Large intestine (tissue), 3 donors: Measurements from ENCODE around the gene SRMS. TPM values are rescaled to one million over a fixed set of nuclear protein-coding genes. Genes with fewer than 3 reads are reported as not detected.

ENCODE experiments used
- DNase-seq, 2 donors: peaks; one replicate each; pipeline versions ENCODE4 v3.0.0 to v3.0.0-alpha.2; 2013
- H3K27ac ChIP-seq: one replicate; pipeline ENCODE4 v1.5.1; 2013; ENCODE audit warnings: low read length
- H3K27me3 ChIP-seq: 2 replicates; pipeline ENCODE4 v1.6.1; 2013; ENCODE audit warnings: low read length; ENCODE audit not compliant: control insufficient read depth, insufficient read depth
- H3K36me3 ChIP-seq: 2 replicates; pipeline ENCODE4 v1.6.1; 2013; ENCODE audit warnings: low read length; ENCODE audit not compliant: control insufficient read depth, insufficient read depth
- H3K4me1 ChIP-seq: one replicate; pipeline ENCODE4 v1.6.1; 2013; ENCODE audit warnings: low read length; ENCODE audit not compliant: control insufficient read depth, insufficient read depth
- H3K4me3 ChIP-seq: one replicate; pipeline ENCODE4 v1.5.1; 2013; ENCODE audit warnings: low read length
- H3K9me3 ChIP-seq: one replicate; pipeline ENCODE4 v1.6.1; 2013; ENCODE audit warnings: mild to moderate bottlenecking, low read depth, low read length, moderate library complexity; ENCODE audit not compliant: control insufficient read depth
- WGBS: methylation state at CpG from one replicate; pipeline ENCODE4 v1.1.5; 2013; ENCODE audit warnings: low lambda C conversion rate; ENCODE audit not compliant: insufficient coverage; 5-methylcytosine and 5-hydroxymethylcytosine counted together
- polyA plus RNA-seq: library from polyadenylated mRNA; unstranded; fragments of 120-200 nt; gene quantifications from one replicate; pipeline ENCODE4 v1.2.1, GENCODE V29; 2013

The SRMS gene
- polyA plus RNA-seq, 1 donor = 0.16 TPM

DNA sequence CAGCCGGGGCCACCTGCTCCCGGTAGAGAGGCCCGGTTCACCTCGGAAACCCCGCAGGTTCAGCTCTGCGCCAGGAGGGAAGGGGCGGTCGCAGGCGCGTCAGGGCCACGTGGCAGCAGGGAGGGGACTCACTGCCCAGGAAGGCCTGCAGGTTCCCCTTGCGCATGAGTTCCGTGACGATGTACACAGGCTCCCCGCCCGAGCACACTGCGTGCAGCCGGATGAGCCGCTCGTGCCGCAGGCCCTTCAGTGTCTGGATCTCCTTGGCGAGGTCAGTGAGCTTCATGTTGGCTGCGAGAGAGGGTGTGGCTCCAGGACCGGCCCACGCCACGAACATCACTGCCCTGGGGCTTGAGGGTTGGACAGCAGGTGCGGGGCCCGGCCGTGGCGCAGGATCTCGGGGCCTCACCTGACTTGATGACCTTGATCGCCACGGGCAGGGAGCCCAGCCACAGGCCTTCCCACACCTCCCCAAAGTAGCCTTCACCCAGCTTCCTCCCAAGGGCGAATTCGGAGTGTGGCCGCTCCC is 5.5 kb downstream of the SRMS start:
- no CpG with 5 or more reads among the region's 36 CpGs for WGBS
- H3K4me1 ChIP-seq = peaks cover 27% of the 10 kb centered on the region

DNA sequence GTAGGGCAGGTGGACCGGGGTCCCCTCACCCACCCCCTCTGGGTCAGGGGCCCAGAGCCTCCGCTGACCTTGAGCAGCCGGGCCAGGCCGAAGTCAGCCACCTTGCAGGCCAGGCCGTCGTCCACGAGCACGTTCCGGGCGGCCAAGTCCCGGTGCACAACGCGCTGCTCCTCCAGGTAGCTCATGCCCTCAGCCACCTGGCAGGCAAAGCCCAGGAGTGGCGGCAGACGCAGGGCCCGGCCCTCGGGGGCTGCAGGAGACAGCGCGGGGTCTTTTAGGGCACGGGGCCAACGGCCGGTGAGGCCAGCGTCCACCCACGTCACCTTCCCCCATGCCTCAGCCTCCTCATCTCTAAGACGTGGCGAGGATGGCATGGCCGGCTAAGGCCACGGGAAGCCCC is 6.2 kb downstream of the SRMS start:
- Histone ChIP-seq H3K4me3 (no peak overlapping the region), H3K9me3 (peaks cover 6% of the 10 kb centered on the region), H3K36me3 (no peaks in the 10 kb centered on the region), H3K4me1 (peaks cover 29% of the 10 kb centered on the region), H3K27ac (no peak overlapping the region), H3K27me3 (peaks cover 7% of the 10 kb centered on the region)
- DNase-seq = no peak
- WGBS = no CpG with 5 or more reads among the region's 28 CpGs

More for the DNA sequence above, 5.5 kb downstream of the SRMS start:
- no peak overlapping the region for H3K27ac ChIP-seq
- H3K4me3 ChIP-seq = no peak overlapping the region
- H3K36me3 ChIP-seq = no peaks in the 10 kb centered on the region
- H3K9me3 ChIP-seq = peaks cover 4% of the 10 kb centered on the region
- peaks cover 13% of the 10 kb centered on the region for H3K27me3 ChIP-seq
- DNase-seq = no peak

DNA sequence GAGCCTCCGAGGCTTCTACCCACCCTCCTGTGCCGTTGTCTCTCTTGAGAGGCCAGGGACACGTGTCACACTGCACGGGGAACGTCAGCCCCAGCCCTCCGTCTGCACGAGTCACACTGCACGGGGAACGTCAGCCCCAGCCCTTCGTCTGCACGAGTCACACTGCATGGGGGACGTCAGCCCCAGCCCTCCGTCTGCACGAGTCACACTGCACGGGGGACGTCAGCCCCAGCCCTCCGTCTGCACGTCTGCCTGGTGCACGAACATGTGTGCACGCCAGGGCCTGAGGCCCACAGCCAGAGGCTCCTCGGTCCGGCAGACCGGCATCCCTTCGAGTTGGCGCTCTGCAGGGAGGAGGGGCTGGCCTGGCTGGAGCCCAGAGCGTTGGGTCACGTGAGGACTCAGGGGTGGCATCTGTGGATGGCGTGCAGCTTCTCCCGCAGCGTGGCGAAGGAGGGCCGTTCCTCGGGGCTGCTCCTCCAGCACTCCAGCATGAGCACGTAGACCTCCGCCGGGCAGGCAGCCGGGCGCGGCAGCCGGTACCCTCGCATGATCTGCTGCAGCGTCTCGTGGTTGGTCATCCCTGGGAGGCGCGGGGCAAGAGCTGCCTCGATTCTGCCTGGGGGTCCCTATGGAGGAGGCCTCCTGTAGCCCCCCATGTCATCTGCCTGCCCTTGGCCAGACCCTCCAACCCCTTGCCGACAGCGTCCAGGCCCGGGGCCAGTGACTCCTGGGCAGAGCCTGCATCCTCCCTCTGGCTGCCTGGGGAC is 6.9 kb downstream of the SRMS start:
- H3K27ac ChIP-seq = no peak overlapping the region
- H3K36me3 ChIP-seq = no peaks in the 10 kb centered on the region
- no peak overlapping the region for H3K4me3 ChIP-seq
- DNase-seq = no peak
- H3K4me1 ChIP-seq = peaks cover 31% of the 10 kb centered on the region
- H3K9me3 ChIP-seq = peaks cover 6% of the 10 kb centered on the region
- no CpG with 5 or more reads among the region's 49 CpGs for WGBS
- H3K27me3 ChIP-seq = peaks cover 2% of the 10 kb centered on the region

DNA sequence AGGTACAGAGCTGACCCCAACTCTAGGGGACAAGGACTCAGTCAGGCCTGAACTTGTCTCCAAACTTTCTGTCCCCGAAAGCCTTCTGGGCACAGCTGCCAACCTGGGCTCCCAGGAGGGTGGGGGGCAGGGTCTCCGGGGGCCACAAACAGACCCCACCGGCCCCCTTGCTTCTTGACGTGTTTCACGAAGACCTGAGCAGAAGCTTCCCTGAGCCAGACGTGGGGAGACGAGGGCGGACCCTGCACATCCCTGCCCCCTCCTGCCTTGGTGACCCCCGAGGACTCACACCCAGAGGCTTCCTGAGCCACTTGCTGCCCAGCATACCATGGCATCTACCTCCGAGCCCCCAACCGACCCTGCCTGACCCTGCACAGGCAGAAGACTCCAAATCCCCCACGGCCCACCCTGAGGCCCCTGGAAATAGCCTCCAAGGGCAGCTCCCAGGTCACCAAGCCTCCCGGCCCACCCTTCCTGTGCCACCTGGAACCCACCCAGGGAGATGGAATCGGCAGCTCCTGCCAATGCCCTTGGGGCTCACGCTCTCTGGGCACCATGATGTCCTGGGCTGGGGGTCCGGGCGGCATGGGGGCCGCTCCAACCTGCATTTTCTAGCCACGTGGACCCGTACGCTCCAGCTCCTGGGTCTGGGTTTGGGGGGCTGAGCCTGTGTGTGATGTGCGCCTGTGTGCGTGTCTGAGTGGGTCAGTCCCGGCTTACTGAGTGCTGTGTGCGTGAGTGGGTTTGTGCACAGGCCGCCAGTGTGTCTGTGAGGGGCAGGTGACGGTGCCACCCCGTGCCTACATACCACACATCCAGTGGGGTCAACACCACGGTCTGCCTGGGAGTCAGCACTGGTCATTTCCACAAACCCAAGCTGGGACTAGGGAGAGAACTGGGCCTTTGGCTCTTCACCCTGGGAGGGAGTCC is 7.8 kb downstream of the SRMS start:
- Histone ChIP-seq H3K9me3 (peaks cover 8% of the 10 kb centered on the region), H3K4me3 (no peak overlapping the region), H3K27ac (no peak overlapping the region), H3K36me3 (no peaks in the 10 kb centered on the region), H3K27me3 (no peaks in the 10 kb centered on the region), H3K4me1 (peaks cover 31% of the 10 kb centered on the region)
- WGBS = no CpG with 5 or more reads among the region's 29 CpGs
- no peak for DNase-seq

DNA sequence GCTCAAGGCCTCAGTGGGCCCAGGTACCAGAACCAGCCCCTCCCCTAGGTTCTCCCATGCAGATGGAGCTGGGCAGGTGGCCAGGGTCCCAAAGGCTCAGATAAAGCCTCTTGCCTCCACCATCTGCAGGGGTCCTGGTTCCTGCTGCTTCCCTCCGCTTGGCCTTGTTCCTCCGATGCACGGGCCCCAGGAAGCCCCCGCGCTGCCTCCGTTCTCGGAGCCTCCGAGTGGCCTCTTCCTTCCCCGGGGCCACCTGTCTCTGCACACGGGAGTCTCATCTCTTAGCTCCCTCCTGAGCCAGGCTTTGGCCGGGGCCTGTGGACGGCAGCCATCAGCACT is 8.5 kb downstream of the SRMS start:
- Histone ChIP-seq H3K36me3 (no peaks in the 10 kb centered on the region), H3K27me3 (peaks cover 5% of the 10 kb centered on the region), H3K9me3 (peaks cover 9% of the 10 kb centered on the region), H3K27ac (no peak overlapping the region), H3K4me1 (peaks cover 31% of the 10 kb centered on the region), H3K4me3 (no peak overlapping the region)
- no peak for DNase-seq
- WGBS = 94% methylated on average over 3 of the region's 12 CpGs

DNA sequence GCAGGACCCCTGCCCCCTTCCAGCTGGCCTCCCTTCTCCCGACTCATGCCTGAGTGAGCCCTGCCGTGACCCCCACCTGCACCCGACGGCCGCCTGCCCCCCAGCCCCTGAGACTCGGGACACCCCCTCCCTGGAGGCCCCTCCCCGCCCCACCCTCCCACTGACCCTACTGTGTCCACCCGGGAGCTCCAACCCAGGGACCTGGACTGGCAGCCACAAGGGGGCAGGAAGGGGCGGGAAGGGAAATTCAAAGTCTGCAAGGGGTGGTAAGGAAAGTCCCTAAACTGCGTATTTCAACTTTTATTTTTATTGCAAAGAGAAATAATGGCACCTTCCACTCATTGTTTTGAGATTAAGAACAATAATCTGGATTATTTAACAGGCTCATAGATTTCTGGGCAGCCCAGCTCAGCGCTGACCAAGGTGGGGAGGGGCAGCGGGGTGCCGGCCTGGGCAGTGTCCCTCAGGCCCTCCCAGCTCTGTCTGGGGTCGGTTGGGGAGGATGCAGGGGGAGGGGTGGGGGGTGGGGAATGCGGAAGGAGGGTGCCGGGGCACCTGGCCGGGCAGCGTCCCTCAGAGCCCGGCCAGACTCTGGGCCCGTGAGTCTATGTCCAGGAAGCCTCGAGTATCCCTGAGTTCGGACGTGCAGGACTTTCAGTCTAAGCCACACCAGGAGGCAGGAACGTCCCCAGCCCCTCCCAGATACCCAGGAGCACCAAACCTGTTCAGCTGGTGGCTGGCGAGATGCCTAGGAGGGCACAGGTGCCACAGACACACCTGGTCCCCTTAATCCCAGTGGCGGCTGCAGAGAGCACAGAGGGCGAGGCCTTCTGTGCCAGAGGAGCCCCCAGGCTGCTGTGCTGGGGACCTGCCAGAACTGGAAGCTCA is 9.1 kb downstream of the SRMS start:
- peak overlapping the region; percentile 25 for H3K4me3 ChIP-seq
- H3K9me3 ChIP-seq = peaks cover 9% of the 10 kb centered on the region
- DNase-seq = no peak
- H3K27me3 ChIP-seq = peaks cover 7% of the 10 kb centered on the region
- H3K27ac ChIP-seq = no peak overlapping the region
- no CpG with 5 or more reads among the region's 27 CpGs for WGBS
- peaks cover 31% of the 10 kb centered on the region for H3K4me1 ChIP-seq
- H3K36me3 ChIP-seq = no peaks in the 10 kb centered on the region

DNA sequence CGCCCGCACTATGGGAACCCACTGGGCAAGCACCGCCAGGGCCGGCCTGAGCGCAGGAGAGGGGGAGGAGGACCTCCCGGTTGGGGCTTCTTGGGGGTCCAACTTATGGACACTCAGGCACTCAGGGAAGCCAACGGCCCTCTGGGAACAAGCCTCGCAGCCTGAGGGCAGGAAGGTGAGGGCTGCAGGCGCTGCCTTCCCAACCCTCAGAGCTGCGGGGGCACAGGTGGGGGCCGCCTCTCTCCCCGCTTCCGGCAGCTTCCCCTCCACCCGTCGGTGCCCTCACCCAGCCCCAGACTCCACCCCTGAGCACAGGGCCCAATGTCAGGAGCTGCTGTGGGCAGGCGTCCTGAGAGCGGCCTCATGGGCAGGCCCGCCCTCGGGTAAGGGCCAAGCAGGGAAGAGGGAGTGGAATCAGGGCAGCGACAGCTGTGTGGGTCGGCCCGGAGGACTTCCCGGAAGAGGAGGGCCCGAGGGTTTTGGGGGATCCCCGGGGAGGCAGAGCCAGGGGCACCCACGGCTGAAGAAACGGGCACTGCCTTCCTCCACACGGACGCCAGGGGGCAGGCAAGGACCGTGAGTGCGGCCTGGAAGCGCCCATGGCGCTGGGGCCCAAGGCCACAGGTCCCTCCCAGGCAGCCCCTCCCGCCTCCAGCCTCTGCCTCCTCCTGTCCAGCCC is 9.9 kb downstream of the SRMS start:
- no peaks in the 10 kb centered on the region for H3K36me3 ChIP-seq
- peaks cover 31% of the 10 kb centered on the region for H3K4me1 ChIP-seq
- peak; percentile 85 to 87 for DNase-seq
- H3K9me3 ChIP-seq = peaks cover 9% of the 10 kb centered on the region
- peak overlapping the region; percentile 25 for H3K4me3 ChIP-seq
- H3K27ac ChIP-seq = peak overlapping the region; percentile 46
- WGBS = no CpG with 5 or more reads among the region's 34 CpGs
- peaks cover 7% of the 10 kb centered on the region for H3K27me3 ChIP-seq

DNA sequence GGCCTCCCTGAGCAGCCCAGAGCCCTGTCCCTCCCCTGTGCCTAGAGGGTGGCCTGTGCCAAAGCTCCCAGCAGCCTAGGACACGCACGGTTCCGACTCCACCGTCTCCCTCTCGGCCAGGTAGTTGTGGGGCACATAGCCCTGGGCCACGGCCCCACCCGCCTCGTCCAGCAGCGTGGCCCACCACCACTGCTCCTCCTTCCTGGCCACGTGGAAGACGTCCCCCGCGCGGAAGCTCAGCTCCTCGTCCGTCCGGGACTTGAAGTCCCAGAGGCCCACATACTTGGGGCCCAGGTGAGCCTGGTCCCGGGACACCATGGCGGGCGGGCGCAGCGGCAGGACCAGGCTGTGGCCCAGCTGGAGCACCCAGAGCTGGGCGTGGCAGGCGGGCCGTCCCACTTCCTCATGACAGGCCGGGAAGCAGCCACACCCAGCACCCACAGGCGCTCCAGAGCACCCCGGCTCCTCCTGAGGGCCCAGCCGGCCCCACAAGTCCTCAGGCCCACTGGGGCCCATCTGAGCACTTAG is 10.5 kb downstream of the SRMS start, which contains the start of gene PTK6:
TSS of gene PTK6 (minus strand) at position 380 of the 528 bp plus-strand sequence. CDS start at position 318, 62 bp downstream.
- H3K36me3 ChIP-seq = no peaks in the 10 kb centered on the region
- H3K9me3 ChIP-seq = peaks cover 9% of the 10 kb centered on the region
- H3K27me3 ChIP-seq = peaks cover 7% of the 10 kb centered on the region
- WGBS = no CpG with 5 or more reads among the region's 29 CpGs
- H3K4me3 ChIP-seq = peak within 1 kb of the TSS; percentile 25
- peak within 1 kb of the TSS; percentile 46 for H3K27ac ChIP-seq
- peaks cover 31% of the 10 kb centered on the region for H3K4me1 ChIP-seq
- DNase-seq = no peak

DNA sequence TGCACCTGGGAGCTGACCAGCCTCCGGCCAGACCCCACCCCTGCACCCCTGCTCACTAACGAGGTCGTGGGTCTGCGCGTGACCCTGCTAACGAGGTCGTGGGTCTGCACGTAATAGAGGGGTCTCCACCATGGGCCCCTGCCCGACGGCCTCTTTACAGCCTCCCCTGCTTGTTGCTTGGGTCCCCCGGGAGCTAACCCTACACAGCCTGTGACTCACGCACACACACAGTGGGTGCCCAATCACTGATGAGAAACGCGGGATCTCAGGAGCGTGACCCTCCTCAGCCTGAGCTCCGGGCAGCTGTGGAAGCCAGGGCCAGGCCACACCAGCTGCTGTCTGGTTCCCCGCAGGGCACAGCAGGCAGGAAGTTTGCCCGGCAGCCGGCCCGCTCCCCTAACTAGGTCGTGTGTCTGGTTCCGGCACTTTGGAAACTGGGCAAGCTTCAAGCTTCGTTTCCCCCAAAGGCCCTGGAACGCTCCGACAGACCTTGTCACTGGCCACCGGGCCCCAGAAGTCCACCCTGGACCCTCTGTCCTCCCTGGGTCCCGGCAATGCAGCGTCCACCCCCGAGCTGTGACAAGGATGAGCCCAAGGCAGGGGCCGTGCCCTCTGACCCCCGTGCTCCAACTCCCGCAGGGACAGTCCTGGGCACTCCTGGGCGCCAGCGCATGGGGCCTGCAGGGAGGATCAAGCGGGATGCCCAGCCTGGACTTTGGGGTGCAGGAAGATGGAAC is 11.1 kb downstream of the SRMS start:
- Histone ChIP-seq H3K9me3 (peaks cover 9% of the 10 kb centered on the region), H3K36me3 (no peaks in the 10 kb centered on the region), H3K4me3 (no peak overlapping the region), H3K27me3 (peaks cover 7% of the 10 kb centered on the region), H3K27ac (no peak overlapping the region), H3K4me1 (peaks cover 31% of the 10 kb centered on the region)
- WGBS = no CpG with 5 or more reads among the region's 35 CpGs
- DNase-seq = no peak
